HEK293 (cell line): ENCODE measurements around the gene DUSP19.

ENCODE experiments used
- AEBP2 ChIP-seq: fragments of 450-650 bp; formaldehyde crosslinking; IDR thresholded peaks from 2 replicates; pipeline ENCODE4 v1.5.1; 2016; ENCODE audit warnings: missing biosample characterization, missing genetic modification characterization, borderline replicate concordance
- BCL6B ChIP-seq: fragments of 450-650 bp; formaldehyde crosslinking; IDR thresholded peaks from 2 replicates; pipeline ENCODE4 v1.5.1; 2017; ENCODE audit warnings: missing biosample characterization, missing genetic modification characterization
- KLF10 ChIP-seq: fragments of 450-650 bp; IDR thresholded peaks from 2 replicates; pipeline ENCODE4 v1.5.1; 2018; ENCODE audit warnings: missing biosample characterization, mild to moderate bottlenecking, missing genetic modification characterization
- KLF16 ChIP-seq: fragments of 450-650 bp; formaldehyde crosslinking; IDR thresholded peaks from 2 replicates; pipeline ENCODE4 v1.5.1; 2017; ENCODE audit warnings: missing biosample characterization, missing genetic modification characterization
- KLF17 ChIP-seq: fragments of 450-650 bp; formaldehyde crosslinking; IDR thresholded peaks from 2 replicates; pipeline ENCODE4 v1.5.1; 2016; ENCODE audit warnings: missing biosample characterization, missing genetic modification characterization
- PATZ1 ChIP-seq: fragments of 450-650 bp; formaldehyde crosslinking; IDR thresholded peaks from 2 replicates; pipeline ENCODE4 v1.5.1; 2016; ENCODE audit warnings: missing biosample characterization, missing genetic modification characterization
- PBX3 ChIP-seq: sonication (generic); formaldehyde crosslinking; IDR thresholded peaks from 2 replicates; pipeline ENCODE4 v1.8.1; 2022; ENCODE audit warnings: mild to moderate bottlenecking, moderate library complexity, missing genetic modification reagents
- PRDM10 ChIP-seq: fragments of 450-650 bp; formaldehyde crosslinking; IDR thresholded peaks from 2 replicates; pipeline ENCODE4 v1.5.1; 2016; ENCODE audit warnings: missing biosample characterization, missing genetic modification characterization
- SCRT1 ChIP-seq: fragments of 450-650 bp; formaldehyde crosslinking; IDR thresholded peaks from 2 replicates; pipeline ENCODE4 v1.5.1; 2016; ENCODE audit warnings: missing biosample characterization, missing genetic modification characterization, borderline replicate concordance
- ZNF140 ChIP-seq: fragments of 450-650 bp; formaldehyde crosslinking; IDR thresholded peaks from 2 replicates; pipeline ENCODE4 v1.5.1; 2016; ENCODE audit warnings: missing biosample characterization, missing genetic modification characterization
- ZNF146 ChIP-seq: fragments of 450-650 bp; formaldehyde crosslinking; IDR thresholded peaks from 2 replicates; pipeline ENCODE4 v1.5.1; 2016; ENCODE audit warnings: missing biosample characterization, missing genetic modification characterization
- ZNF19 ChIP-seq: fragments of 450-650 bp; formaldehyde crosslinking; IDR thresholded peaks from 2 replicates; pipeline ENCODE4; 2016; ENCODE audit warnings: missing biosample characterization, missing genetic modification characterization, low read depth
- ZNF239 ChIP-seq: fragments of 450-650 bp; formaldehyde crosslinking; IDR thresholded peaks from 2 replicates; pipeline ENCODE4 v1.5.1; 2016; ENCODE audit warnings: missing biosample characterization, missing genetic modification characterization
- ZNF302 ChIP-seq: fragments of 450-650 bp; formaldehyde crosslinking; IDR thresholded peaks from 2 replicates; pipeline ENCODE4 v1.5.1; 2016; ENCODE audit warnings: missing biosample characterization, missing genetic modification characterization, low read depth
- ZNF433 ChIP-seq: fragments of 450-650 bp; formaldehyde crosslinking; IDR thresholded peaks from 2 replicates; pipeline ENCODE4 v1.5.1; 2016; ENCODE audit warnings: missing biosample characterization, missing genetic modification characterization, low read depth
- ZNF510 ChIP-seq: fragments of 450-650 bp; formaldehyde crosslinking; IDR thresholded peaks from 2 replicates; pipeline ENCODE4 v1.5.1; 2018; ENCODE audit warnings: mild to moderate bottlenecking, missing genetic modification characterization, missing biosample characterization; ENCODE audit not compliant: insufficient replicate concordance
- ZNF518A ChIP-seq: fragments of 450-650 bp; formaldehyde crosslinking; conservative IDR thresholded peaks from 2 replicates; pipeline ENCODE4 v1.5.1; 2016; ENCODE audit warnings: low read depth, missing biosample characterization, missing genetic modification characterization
- ZNF555 ChIP-seq: fragments of 450-650 bp; formaldehyde crosslinking; conservative IDR thresholded peaks from 2 replicates; pipeline ENCODE4 v1.5.1; 2017; ENCODE audit warnings: missing biosample characterization, mild to moderate bottlenecking, missing genetic modification characterization, inconsistent platforms
- ZNF621 ChIP-seq: fragments of 450-650 bp; formaldehyde crosslinking; IDR thresholded peaks from 2 replicates; pipeline ENCODE4 v1.5.1; 2017; ENCODE audit warnings: missing biosample characterization, missing genetic modification characterization
- ZNF629 ChIP-seq: fragments of 450-650 bp; formaldehyde crosslinking; IDR thresholded peaks from 2 replicates; pipeline ENCODE4 v1.5.1; 2017; ENCODE audit warnings: missing biosample characterization, missing genetic modification characterization
- ZNF785 ChIP-seq: fragments of 450-650 bp; formaldehyde crosslinking; IDR thresholded peaks from 2 replicates; pipeline ENCODE4 v1.5.1; 2016; ENCODE audit warnings: missing biosample characterization, missing genetic modification characterization
- ZNF837 ChIP-seq: fragments of 450-650 bp; formaldehyde crosslinking; IDR thresholded peaks from 2 replicates; pipeline ENCODE4 v1.5.1; 2016; ENCODE audit warnings: missing biosample characterization, missing genetic modification characterization

Gene DUSP19

GRCh38 chr2:183038341-183039300 lies 39.9 kb upstream of the DUSP19 start, which contains the start of gene NCKAP1 (continued):
- TF ChIP-seq PRDM10 (tag by site-specific recombination) (peak; percentile 38; the same call in 1 of the 2 replicates), ZNF239 (tag by site-specific recombination) (no peak), AEBP2 (no peak), ZNF140 (tag by site-specific recombination) (no peak), ZNF302 (no peak), ZNF433 (no peak), ZNF837 (tag by site-specific recombination) (no peak), ZNF19 (tag by site-specific recombination) (no peak), ZNF518A (tag by site-specific recombination) (no peak), ZNF785 (tag by site-specific recombination) (no peak), PATZ1 (tag by site-specific recombination) (0 out of 2 replicates have a peak, but pooled peaks have one; percentile 26), BCL6B (tag by site-specific recombination) (no peak), KLF17 (tag by site-specific recombination) (no peak), ZNF629 (tag by site-specific recombination) (no peak), PBX3 (CRISPR knock-in tag) (no peak), SCRT1 (tag by site-specific recombination) (no peak), ZNF555 (tag by site-specific recombination) (no peak), ZNF621 (tag by site-specific recombination) (no peak), KLF16 (tag by site-specific recombination) (no peak), ZNF146 (tag by site-specific recombination) (no peak), ZNF510 (tag by site-specific recombination) (no peak), KLF10 (tag by site-specific recombination) (peak; percentile 32; the same call in 1 of the 2 replicates)
